Bronchial epithelial cell (primary cell): ENCODE measurements around the gene UNCX. TPM values are rescaled to one million over a fixed set of nuclear protein-coding genes. Genes with fewer than 3 reads are reported as not detected.

Experiments used
- DNase-seq: peaks from one replicate; pipeline ENCODE4 v3.0.0-alpha.2; 2010; ENCODE audit warnings: low read depth
- FAIRE-seq: peaks from 2 replicates; lab custom pipeline; 2011; peaks lifted over from hg19 to GRCh38; lab: Jason Lieb, UNC
- H3K27me3 ChIP-seq: 2 replicates; pipeline ENCODE4 v1.5.1; 2011; ENCODE audit warnings: low read length; ENCODE audit not compliant: control insufficient read depth, insufficient read depth
- H3K36me3 ChIP-seq: 2 replicates; pipeline ENCODE4 v1.5.1; 2011; ENCODE audit warnings: low read length; ENCODE audit not compliant: control insufficient read depth, insufficient read depth
- H3K4me3 ChIP-seq: 2 replicates; pipeline ENCODE4 v1.5.1; 2011; ENCODE audit warnings: mild to moderate bottlenecking, low read depth, low read length, control low read depth
- CTCF ChIP-seq: IDR thresholded peaks from 2 replicates; pipeline ENCODE4 v1.5.1; 2011; ENCODE audit warnings: mild to moderate bottlenecking, moderate library complexity, low read length, control low read depth, inconsistent platforms; ENCODE audit not compliant: insufficient read depth, severe bottlenecking
- total RNA-seq: library from RNA; depleted of rRNA; stranded (reverse); fragments of >200 nt; gene quantifications from 2 replicates; pipeline ENCODE4 v1.2.1, GENCODE V29; 2014

UNCX gene
- total RNA-seq, 1 donor from 2014 or later = not detected

- no peak for FAIRE-seq
- H3K36me3 ChIP-seq = no peaks in the 10 kb centered on the region
- no peak overlapping the region for H3K4me3 ChIP-seq
- TF ChIP-seq CTCF = no peak
- DNase-seq = no peak
- peaks cover 30% of the 10 kb centered on the region for H3K27me3 ChIP-seq
These were observed 19.9 kb downstream of the UNCX start for GRCh38 chr7:1252540-1253090.

- H3K4me3 ChIP-seq = no peak overlapping the region
- DNase-seq = no peak
- TF ChIP-seq CTCF = no peak
- H3K36me3 ChIP-seq = no peaks in the 10 kb centered on the region
- no peak for FAIRE-seq
- peaks cover 21% of the 10 kb centered on the region for H3K27me3 ChIP-seq
These were observed 21.1 kb downstream of the UNCX start for GRCh38 chr7:1253681-1254181.

- Histone ChIP-seq H3K27me3 (peaks cover 20% of the 10 kb centered on the region), H3K4me3 (no peak overlapping the region), H3K36me3 (no peaks in the 10 kb centered on the region)
- no peak for FAIRE-seq
- no peak for TF ChIP-seq CTCF
- DNase-seq = no peak
These were observed 21.8 kb downstream of the UNCX start for GRCh38 chr7:1254281-1255079.

- Histone ChIP-seq H3K27me3 (peaks cover 14% of the 10 kb centered on the region), H3K36me3 (no peaks in the 10 kb centered on the region), H3K4me3 (no peak overlapping the region)
- FAIRE-seq (no peak), DNase-seq (no peak)
- TF ChIP-seq CTCF = no peak
These were observed 22.6 kb downstream of the UNCX start for GRCh38 chr7:1255080-1255816.

- no peaks in the 10 kb centered on the region for H3K36me3 ChIP-seq
- DNase-seq = no peak
- peaks cover 12% of the 10 kb centered on the region for H3K27me3 ChIP-seq
- no peak for FAIRE-seq
- H3K4me3 ChIP-seq = no peak overlapping the region
- no peak for TF ChIP-seq CTCF
These were observed 23.2 kb downstream of the UNCX start for GRCh38 chr7:1255817-1256340.
